HG03064 (cell line): ENCODE measurements around the gene SMU1.

Source experiments
- ATAC-seq: cut with Tn5 transposase; IDR thresholded peaks from one replicate; pipeline ENCODE4 v1.9.1; 2021; ENCODE audit warnings: low read depth; ENCODE audit not compliant: unreplicated experiment

SMU1 gene

GRCh38 chr9:33049680-33050361, 26.7 kb downstream of the SMU1 start:
- no peak for ATAC-seq

DNA sequence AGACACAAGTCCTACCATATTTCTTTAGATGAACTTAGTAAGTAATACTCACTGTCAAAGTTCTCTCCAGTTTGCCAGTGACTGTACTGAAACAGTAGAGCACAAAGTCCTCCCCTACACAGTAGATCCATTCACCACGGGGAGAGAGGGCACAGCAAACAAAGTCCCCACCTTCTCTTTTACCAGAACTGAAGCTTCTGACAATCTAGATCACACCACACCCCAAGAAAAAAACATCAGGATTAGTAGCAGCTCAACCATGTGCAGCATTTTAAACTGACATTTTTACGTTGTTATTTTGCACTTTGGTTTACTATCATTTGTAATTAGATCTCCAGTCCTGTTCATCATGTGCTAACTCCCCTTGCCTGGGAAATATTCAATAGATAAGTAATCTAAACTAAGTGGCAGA, 28.4 kb downstream of the SMU1 start:
- ATAC-seq = no peak

DNA sequence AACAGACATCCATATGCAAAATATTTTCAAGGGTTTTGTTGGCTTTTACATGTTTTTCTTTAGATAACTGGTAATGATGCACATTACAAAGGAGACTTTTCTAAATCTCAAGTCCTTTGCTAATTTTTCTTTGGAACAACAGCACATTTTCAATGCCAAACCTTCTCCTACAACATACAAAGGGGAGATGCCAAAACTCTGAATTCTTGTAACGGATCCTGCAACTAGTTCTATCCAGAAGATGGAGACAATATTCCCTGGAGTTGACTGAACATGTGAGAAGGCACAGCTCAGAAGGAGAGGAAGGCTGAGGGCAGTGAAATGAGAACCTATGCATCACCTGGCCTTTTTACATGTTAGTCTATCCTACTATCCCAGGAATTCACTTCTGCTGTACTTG, 30.4 kb downstream of the SMU1 start:
- no peak for ATAC-seq

DNA sequence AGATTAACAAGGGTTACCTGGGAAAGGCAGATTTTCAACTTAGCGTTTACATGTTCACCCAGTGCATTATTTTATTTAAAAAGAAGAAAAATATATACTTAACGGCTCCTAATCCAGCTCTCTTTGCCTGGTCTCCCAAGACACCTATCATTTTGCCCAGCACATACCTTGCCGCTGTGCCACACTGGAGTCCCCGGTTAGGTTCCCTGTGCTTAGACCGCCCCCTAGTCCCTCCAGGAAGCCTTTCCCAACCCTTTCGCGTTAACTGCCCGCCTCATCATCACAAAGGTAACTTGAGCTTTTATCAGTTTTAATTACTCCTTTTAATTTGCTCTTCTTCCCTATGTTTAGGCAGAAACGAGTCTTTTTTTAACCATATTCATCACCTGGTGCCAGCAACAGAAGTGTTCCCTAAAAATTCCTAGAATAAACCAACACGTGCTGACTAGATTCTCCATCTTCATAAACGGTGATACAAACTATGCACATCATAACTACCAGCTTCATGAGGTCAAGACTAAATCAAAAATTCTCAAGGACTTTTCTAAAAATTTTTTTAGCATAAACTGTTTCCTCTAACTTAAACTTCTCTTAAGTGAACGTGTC, 31.7 kb downstream of the SMU1 start:
- ATAC-seq = peak; percentile 12

GRCh38 chr9:33044162-33044673, 32.3 kb downstream of the SMU1 start:
- ATAC-seq = peak; percentile 71

GRCh38 chr9:33043671-33044070, 32.8 kb downstream of the SMU1 start:
- no peak for ATAC-seq

DNA sequence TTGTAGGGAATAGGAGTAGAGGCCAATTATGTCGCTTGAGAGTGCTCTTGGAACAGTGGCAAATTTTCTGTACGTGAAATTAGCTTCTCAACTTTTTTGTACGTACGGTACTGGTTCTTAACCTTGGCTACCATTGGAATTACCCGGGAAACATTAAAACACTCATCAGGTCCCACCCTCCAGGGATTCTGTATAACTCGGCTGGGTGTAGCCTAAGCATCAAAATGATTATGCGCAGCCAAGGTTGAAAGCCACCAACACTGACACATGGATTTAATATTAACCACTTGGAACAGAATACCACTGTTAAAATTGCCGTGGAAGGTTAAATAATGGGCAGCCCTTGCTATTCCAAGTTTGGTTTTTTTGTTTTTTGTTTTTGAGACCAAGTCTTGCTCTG, 34.0 kb downstream of the SMU1 start:
- no peak for ATAC-seq

DNA sequence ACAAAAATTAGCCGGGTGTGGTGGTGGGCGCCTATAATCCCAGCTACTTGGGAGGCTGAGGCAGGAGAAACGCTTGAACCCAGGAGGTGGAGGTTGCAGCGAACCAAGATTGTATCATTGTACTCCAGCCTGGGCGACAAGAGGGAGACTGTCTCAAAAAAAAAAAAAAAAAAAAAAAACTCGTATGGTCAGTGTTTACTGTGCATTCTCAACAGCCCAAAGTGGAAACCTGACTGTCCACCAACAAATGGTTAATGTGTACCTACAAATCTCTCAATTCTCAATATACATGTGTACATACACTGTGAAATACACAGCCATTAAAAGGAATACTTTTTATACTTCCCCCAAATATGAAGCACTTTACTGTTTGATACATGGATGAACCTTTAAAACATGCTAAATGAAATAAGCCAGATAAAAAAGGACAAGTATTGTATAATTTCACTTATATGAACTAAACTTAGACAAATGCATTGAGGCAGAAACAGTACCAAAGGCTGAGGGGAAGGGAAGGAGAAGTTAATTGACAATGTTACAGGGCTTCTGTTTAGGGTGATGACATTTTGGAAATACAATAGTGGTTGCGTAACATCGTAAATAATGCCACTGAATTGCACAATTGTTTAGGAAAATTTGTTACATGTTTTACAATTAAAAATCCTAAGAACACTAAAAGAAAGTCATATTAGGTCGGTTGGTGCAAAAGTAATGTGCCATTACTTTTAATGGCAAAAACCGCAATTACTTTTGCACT, 34.9 kb downstream of the SMU1 start:
- ATAC-seq = no peak

- ATAC-seq = no peak
Observed at GRCh38 chr9:33040792-33041431, 35.6 kb downstream of the SMU1 start.

- no peak for ATAC-seq
Observed at GRCh38 chr9:33032865-33033264, 43.6 kb downstream of the SMU1 start.

DNA sequence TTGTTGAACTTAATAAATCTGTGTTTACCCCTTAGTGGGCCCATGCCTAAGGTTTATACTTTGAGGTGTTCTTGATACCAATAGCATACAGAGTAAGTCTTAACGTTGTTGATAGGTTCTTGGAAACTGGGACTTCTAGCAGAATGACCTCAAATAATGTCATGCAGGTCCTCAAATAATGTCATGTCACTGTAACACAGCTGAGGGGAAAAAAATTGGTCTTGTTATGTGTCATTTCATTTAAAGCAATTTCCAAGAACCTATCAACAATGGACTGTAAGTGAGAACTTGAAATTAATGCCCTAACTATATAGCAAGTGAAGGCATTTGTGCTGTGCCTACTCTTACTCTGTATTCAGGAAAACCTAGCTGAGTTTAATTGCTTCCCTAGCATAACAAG, 44.2 kb downstream of the SMU1 start:
- ATAC-seq = no peak

- ATAC-seq = no peak
Observed at GRCh38 chr9:33030285-33030684, 46.2 kb downstream of the SMU1 start.

DNA sequence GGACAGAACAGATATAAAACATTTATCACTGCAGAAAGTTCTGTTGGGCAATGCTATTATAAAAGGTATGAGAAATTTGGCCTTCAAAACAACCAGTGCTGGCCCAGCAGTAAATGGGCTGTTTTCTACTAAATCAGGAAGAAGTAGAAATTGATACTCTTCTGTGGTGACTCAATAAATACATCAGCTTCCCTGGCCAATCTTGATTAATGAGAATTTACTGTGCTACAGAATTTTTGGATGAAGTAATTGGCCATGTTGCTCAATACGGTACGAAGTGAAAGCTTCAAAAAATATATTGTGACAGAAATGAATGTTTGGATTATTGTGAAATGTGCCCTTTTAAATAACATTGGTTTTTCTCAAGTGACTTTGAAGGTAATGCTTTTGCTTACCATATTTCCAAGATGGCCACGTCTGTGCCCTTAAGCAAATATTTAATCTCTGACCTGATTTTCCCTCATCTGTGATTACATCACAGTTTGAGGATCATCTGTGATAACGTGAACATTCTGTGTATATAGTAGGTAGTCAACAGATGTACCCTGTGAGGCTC, 47.2 kb downstream of the SMU1 start:
- ATAC-seq = no peak

GRCh38 chr9:33025572-33026342, 50.7 kb downstream of the SMU1 start:
- peak; percentile 41 for ATAC-seq

- peak; percentile 92 for ATAC-seq
Observed at GRCh38 chr9:33024966-33025571, 51.4 kb downstream of the SMU1 start, which contains the start of gene DNAJA1. Gene DNAJA1 (plus strand): TSS chr9:33025273. CDS start chr9:33026485, 1,212 bp downstream.

- ATAC-seq = peak; percentile 27
Observed at GRCh38 chr9:33024126-33024965, 52.1 kb downstream of the SMU1 start.

- no peak for ATAC-seq
Observed at GRCh38 chr9:33023661-33024060, 52.8 kb downstream of the SMU1 start.

DNA sequence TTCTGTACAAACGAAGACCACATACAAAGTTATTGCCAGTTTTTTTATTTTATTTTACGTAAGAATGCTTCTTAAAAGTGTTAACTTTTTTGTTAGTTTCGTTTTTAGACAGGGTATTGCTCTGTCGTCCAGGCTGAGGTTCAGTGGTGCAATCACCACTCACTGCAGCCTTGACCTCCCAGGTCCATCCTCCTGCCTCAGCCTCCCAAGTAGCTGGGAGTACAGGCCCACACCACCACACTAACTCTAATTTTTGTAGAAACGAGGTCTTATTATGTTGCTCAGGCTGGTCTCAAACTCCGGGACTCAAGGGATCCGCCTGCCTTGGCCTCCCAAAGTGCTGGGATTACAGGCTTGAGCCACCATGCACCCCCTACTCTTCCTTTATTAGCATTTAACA, 53.7 kb downstream of the SMU1 start:
- no peak for ATAC-seq

GRCh38 chr9:33022303-33022702, 54.2 kb downstream of the SMU1 start:
- ATAC-seq = no peak
